Tibial artery (tissue), 4 donors: Measurements from ENCODE around the gene RNU2-1.

ENCODE experiments used
- DNase-seq, 2 donors: peaks; one replicate each; pipeline ENCODE4 v3.0.0-alpha.2; 2019
- H3K27ac ChIP-seq, 2 donors: fragments of 200-600 bp; sonication (generic) in 1 of 2; 1 replicate in 1 of 2; 2 replicates in 1 of 2; pipeline ENCODE4 v1.5.1; 2018 to 2019; ENCODE audit warnings: mild to moderate bottlenecking in 1 of 2
- H3K27me3 ChIP-seq, 2 donors: fragments of 200-600 bp; sonication (generic) in 1 of 2; one replicate each; pipeline versions ENCODE4 v1.5.1 to v1.6.0; 2016 to 2019
- H3K36me3 ChIP-seq, 3 donors: fragments of 200-600 bp; sonication (generic) in 2 of 3; one replicate each; pipeline ENCODE4 v1.5.1; 2016 to 2019; ENCODE audit warnings: mild to moderate bottlenecking in 2 of 3
- H3K4me1 ChIP-seq, 4 donors: fragments of 200-600 bp; sonication (generic) in 2 of 4; 1 replicate in 3 of 4; 2 replicates in 1 of 4; pipeline ENCODE4 v1.5.1; 2016 to 2019
- H3K4me3 ChIP-seq, 2 donors: fragments of 200-600 bp; sonication (generic) in 1 of 2; 1 replicate in 1 of 2; 2 replicates in 1 of 2; pipeline ENCODE4 v1.5.1; 2018 to 2019; ENCODE audit warnings: mild to moderate bottlenecking in 2 of 2
- H3K9me3 ChIP-seq, 3 donors: fragments of 200-600 bp; sonication (generic) in 1 of 3; one replicate each; pipeline ENCODE4 v1.5.1; 2016 to 2019
- intact Hi-C: fragments of 100-400 bp; cut with DNase I; formaldehyde crosslinking; loops from one replicate; pipeline ENCODE4 v1.15.0; 2023; ENCODE audit warnings: low total_unique reads
- TF ChIP-seq, protein P1 (sequence below), 2 experiments: fragments of 200-600 bp in 1 of 2; fragments of 450-650 bp in 1 of 2; IDR thresholded peaks; one replicate each; pipeline ENCODE4 v1.5.1; 2017 to 2019; ENCODE audit warnings: antibody characterized with exemption in 2 of 2, mild to moderate bottlenecking in 1 of 2, moderate library complexity in 1 of 2

Gene RNU2-1

DNA sequence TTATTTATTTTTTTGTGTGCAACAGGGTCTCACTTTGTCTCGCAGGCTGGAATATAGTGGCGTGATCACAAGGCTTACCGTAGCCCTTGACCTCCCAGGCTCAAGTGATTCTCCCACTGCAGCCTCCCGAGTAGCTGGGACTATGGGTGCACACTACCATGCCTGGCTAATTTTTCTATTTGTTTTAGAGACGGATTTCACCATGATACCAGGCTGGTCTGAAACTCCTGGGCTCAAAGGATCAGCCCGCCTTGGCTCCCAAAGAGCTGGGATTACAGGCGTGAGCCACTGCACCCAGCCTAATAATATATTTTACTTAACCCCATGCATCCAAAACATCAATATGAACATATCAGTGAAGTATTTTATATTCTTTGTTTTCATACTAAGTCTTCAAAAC lies 7.4 kb downstream of the RNU2-1 start:
- no peak for DNase-seq
- Histone ChIP-seq H3K27me3 (no peaks in the 10 kb centered on the region), H3K4me3 (no peak overlapping the region), H3K36me3 (peaks cover 0 to 30% (median 14%) of the 10 kb centered on the region in 3 donors), H3K4me1 (no peaks in the 10 kb centered on the region), H3K27ac (no peak overlapping the region), H3K9me3 (no peaks in the 10 kb centered on the region)
- intact Hi-C loops = no loop called here
- TF ChIP-seq, protein P1, sequence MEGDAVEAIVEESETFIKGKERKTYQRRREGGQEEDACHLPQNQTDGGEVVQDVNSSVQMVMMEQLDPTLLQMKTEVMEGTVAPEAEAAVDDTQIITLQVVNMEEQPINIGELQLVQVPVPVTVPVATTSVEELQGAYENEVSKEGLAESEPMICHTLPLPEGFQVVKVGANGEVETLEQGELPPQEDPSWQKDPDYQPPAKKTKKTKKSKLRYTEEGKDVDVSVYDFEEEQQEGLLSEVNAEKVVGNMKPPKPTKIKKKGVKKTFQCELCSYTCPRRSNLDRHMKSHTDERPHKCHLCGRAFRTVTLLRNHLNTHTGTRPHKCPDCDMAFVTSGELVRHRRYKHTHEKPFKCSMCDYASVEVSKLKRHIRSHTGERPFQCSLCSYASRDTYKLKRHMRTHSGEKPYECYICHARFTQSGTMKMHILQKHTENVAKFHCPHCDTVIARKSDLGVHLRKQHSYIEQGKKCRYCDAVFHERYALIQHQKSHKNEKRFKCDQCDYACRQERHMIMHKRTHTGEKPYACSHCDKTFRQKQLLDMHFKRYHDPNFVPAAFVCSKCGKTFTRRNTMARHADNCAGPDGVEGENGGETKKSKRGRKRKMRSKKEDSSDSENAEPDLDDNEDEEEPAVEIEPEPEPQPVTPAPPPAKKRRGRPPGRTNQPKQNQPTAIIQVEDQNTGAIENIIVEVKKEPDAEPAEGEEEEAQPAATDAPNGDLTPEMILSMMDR (IDR thresholded peaks at IDR 0.05) = no peak

DNA sequence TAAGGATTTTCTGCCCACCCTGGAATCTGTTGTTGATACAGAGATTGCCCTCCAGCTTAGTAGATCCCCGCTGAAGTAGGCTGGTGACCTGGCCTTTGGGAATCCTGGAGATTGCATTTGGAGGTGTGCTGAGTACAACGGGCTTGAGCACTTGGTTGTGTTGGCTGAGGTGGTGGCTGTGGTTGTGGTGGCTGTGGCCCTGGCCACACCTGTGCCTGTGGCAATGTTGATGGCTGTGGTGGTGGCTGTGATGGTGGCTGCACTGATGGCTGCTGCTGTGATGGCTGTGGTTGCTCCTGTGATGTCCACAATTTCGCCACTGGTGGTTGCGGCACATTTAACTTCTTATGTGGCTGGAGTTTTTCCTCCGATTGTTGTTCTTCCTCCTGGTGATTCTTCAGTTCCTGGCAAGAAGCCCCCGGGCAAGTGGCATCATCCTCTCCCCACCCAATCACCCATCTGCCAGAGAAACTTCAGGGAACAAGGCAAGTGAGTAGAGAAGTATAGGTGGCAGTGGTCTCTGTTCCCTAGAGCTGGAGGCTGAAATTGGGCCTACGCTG lies 9.6 kb downstream of the RNU2-1 start:
- Histone ChIP-seq H3K27ac (no peak overlapping the region), H3K36me3 (peaks cover 0 to 32% (median 14%) of the 10 kb centered on the region in 3 donors), H3K27me3 (no peaks in the 10 kb centered on the region), H3K9me3 (no peaks in the 10 kb centered on the region), H3K4me1 (no peaks in the 10 kb centered on the region), H3K4me3 (no peak overlapping the region)
- DNase-seq = no peak
- TF ChIP-seq, protein P1 (IDR thresholded peaks at IDR 0.05) = no peak
- intact Hi-C loops = no loop called here

DNA sequence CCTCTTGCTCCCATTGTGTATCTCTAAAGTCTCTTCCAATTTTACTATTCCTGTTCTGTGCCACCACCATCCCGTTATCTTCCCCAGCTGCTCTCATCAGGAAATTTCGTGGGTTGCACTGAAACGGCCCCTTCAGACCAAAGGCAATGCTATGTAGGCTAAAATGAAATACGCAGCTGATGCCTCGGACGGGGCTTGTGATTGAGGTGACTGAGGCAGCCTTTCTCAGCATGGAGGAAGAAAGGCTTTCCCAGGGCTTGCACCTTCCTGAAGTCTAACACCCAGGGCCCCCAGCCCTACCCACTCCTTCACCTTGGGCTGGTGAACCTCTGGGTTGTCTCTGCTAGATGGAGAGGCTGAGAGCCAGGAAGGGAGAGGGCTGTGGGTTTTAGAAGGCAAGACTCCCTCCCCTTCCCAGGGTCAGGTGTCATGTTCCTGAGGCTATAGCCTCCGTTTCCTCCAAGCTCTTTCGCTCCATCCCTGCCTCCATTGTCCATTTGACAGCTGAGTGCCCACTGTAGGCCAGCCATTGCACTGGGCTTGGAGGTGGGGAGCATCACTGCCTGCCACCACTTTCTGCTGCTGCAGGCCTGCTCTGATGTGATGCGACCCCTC lies 13.2 kb downstream of the RNU2-1 start:
- no peak overlapping the region for H3K27ac ChIP-seq
- intact Hi-C loops = no loop called here
- H3K36me3 ChIP-seq = peaks cover 0 to 44% (median 28%) of the 10 kb centered on the region in 3 donors
- no peaks in the 10 kb centered on the region for H3K27me3 ChIP-seq
- no peaks in the 10 kb centered on the region for H3K9me3 ChIP-seq
- H3K4me3 ChIP-seq = no peak overlapping the region
- DNase-seq = no peak
- TF ChIP-seq, protein P1 (IDR thresholded peaks at IDR 0.05) = no peak
- H3K4me1 ChIP-seq = no peaks in the 10 kb centered on the region

DNA sequence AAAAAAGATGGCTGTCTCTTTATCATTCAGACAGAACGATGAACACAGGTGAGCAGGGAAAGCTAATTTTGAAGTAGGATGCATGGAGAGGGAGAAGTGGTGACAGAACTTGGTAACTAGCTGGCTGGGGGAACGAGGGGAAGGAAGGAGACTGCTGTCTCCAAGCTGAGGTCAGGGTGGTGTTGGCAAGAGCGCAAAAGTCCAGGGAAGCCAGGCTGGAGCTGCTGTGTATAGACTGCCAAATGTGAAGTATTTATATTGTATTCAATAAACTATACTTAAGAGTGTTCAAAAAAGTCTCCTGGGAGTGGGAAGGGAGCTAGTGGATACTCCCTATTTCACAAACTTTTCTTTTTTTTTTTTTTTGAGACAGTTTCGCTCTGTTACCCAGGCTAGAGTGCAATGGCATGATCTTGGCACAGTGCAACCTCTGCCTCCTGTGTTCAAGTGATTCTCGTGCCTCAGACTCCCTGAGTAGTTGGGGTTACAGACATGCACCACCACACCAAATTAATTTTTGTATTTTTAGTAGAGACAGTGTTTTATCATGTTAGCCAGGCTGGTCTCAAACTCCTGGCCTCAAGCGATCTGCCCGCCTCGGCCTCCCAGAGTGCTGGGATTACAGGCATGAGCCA lies 13.9 kb downstream of the RNU2-1 start:
- no peaks in the 10 kb centered on the region for H3K9me3 ChIP-seq
- H3K27me3 ChIP-seq = no peaks in the 10 kb centered on the region
- intact Hi-C loops = no loop called here
- H3K4me1 ChIP-seq = no peaks in the 10 kb centered on the region
- H3K27ac ChIP-seq = no peak overlapping the region
- no peak for DNase-seq
- peaks cover 0 to 47% (median 28%) of the 10 kb centered on the region in 3 donors for H3K36me3 ChIP-seq
- H3K4me3 ChIP-seq = no peak overlapping the region
- TF ChIP-seq, protein P1 (IDR thresholded peaks at IDR 0.05) = no peak

DNA sequence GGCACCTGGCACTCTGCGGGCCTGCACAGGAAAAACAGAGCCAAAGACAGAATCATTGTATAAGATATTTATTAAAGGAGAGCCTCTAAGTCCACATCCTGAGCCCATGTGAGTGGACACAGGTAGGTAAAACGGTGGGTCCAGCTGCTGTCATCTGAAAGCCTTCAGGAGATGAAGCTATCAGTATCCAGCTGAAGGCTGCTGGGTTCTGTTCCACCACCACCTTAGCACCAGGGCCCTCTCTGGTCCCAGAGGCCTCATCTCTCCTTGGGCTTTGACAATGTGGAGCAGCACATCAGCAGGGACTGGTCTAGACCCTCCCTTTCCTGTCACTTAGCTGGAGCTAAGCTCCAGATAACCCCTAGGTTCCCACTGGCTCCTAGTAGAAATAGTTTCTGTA lies 14.8 kb downstream of the RNU2-1 start:
- H3K4me3 ChIP-seq = no peak overlapping the region
- intact Hi-C loops = no loop called here
- H3K9me3 ChIP-seq = no peaks in the 10 kb centered on the region
- H3K27me3 ChIP-seq = no peaks in the 10 kb centered on the region
- H3K27ac ChIP-seq = no peak overlapping the region
- peaks cover 0 to 38% (median 24%) of the 10 kb centered on the region in 3 donors for H3K36me3 ChIP-seq
- DNase-seq = no peak
- TF ChIP-seq, protein P1 (IDR thresholded peaks at IDR 0.05) = no peak
- no peaks in the 10 kb centered on the region for H3K4me1 ChIP-seq
